ENCODE measurements around the gene VWCE. TPM values are rescaled to one million over a fixed set of nuclear protein-coding genes. Genes with fewer than 3 reads are reported as not detected.
"Not testable (repeated sequence)": the region's sequence is repeated elsewhere in the genome, so short reads cannot be mapped to it uniquely, and the experiment has no call there.

The VWCE gene
- total RNA-seq, 1 experiment from 2014 or later, result 20.6 TPM

DNA sequence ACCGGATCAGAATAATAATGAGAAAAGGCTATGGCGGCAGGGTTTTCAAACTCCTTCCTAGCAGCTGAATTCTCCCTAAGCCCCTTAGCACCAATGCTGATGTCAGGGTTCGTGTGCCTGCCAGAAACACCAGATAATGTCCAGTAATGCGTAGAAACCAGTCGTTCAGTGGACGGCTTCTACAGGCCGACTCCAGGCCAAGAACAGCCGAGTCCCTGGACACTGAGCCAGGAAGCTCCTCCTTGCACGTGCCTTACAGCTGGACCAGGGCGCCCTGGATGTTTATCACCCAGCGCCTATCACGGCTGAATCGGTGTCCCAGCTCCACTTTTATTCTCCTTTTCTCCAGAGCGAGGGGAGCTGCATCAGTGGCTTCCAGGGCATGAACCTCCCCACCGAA, 64.1 kb downstream of the VWCE start:
- not testable (repeated sequence) for H4K8ac ChIP-seq (replicated peaks; ENCODE audit: insufficient read length, low read depth, low read length); H2AK5ac ChIP-seq (ENCODE audit: insufficient read length, low read length); H3K27ac Mint-ChIP-seq; H3K4me1 Mint-ChIP-seq; H3K56ac ChIP-seq (ENCODE audit: insufficient read length, low read depth, low read length); H4K20me1 ChIP-seq (ENCODE audit: control insufficient read depth, insufficient read depth, insufficient read length); H3K4me1 ChIP-seq (ENCODE audit: insufficient read depth, low read length); H2BK15ac ChIP-seq (ENCODE audit: low read depth, low read length); H3K18ac ChIP-seq (ENCODE audit: insufficient read length, low read depth, low read length); H3K9ac ChIP-seq (ENCODE audit: extremely low read depth, insufficient read length, low read length); H3K4me3 Mint-ChIP-seq; H3K79me2 ChIP-seq (ENCODE audit: insufficient read depth, low read length); H3K4me2 ChIP-seq (ENCODE audit: insufficient read depth, insufficient read length, low read length); H2BK12ac ChIP-seq (ENCODE audit: insufficient read length, low read depth, low read length); H3T11ph ChIP-seq (ENCODE audit: low read length); H3K36me3 Mint-ChIP-seq (ENCODE audit: insufficient read depth in 1 of 3, low read depth in 3 of 3); H4K91ac ChIP-seq (ENCODE audit: insufficient read length, low read depth, low read length); H3K9me3 Mint-ChIP-seq; H2BK120ac ChIP-seq (ENCODE audit: low read depth, low read length, poor library complexity, severe bottlenecking); H3K27ac ChIP-seq (ENCODE audit: insufficient read length, low read depth, low read length); H2BK5ac ChIP-seq (ENCODE audit: insufficient read length, low read length); H3K27me3 Mint-ChIP-seq (ENCODE audit: low read depth); H4K5ac ChIP-seq (ENCODE audit: insufficient read length, low read depth, low read length); H2BK20ac ChIP-seq (ENCODE audit: low read depth, low read length, poor library complexity, severe bottlenecking); H3K23me2 ChIP-seq (ENCODE audit: insufficient read length, low read depth, low read length, poor library complexity, severe bottlenecking); H3K4ac ChIP-seq (ENCODE audit: low read depth, low read length); H3K9me3 ChIP-seq (ENCODE audit: control insufficient read depth, low read depth, low read length); H3K14ac ChIP-seq (ENCODE audit: insufficient read depth, low read length); H3K79me1 ChIP-seq (ENCODE audit: insufficient read depth, low read depth, low read length, poor library complexity, severe bottlenecking); DNase-seq; H3K23ac ChIP-seq (ENCODE audit: insufficient read length, low read depth, low read length); H3K27me3 ChIP-seq (ENCODE audit: insufficient read depth, low read length); H2AFZ ChIP-seq (ENCODE audit: low read length)
- WGBS (ENCODE audit: extremely low coverage, insufficient read length, low lambda C conversion rate), result no CpG with 5 or more reads among the region's 15 CpGs

DNA sequence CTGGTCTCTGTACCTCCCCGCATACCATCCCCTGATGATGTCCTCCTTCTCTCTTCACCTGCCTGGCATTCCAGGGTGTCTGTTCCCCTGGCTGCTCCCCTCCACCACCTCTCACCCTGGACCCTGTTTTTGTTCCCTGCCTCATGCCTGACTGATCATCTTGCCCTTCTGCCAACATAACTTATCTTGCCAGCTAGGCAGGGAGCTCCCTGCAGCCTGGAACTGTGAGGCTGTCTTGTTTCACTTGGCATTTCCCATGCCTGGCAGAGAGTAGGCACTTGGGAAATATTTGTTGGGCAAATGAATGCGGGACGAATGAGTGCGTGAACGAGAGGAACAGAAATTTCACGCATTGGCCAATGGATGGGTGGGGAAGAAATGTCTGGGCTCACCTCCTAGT, 65.7 kb downstream of the VWCE start:
- not testable (repeated sequence) for H2BK12ac ChIP-seq (ENCODE audit: insufficient read length, low read depth, low read length); H3K4me1 Mint-ChIP-seq; H2BK120ac ChIP-seq (ENCODE audit: low read depth, low read length, poor library complexity, severe bottlenecking); H3K27me3 ChIP-seq (ENCODE audit: insufficient read depth, low read length); H3K23ac ChIP-seq (ENCODE audit: insufficient read length, low read depth, low read length); H3T11ph ChIP-seq (ENCODE audit: low read length); H3K27me3 Mint-ChIP-seq (ENCODE audit: low read depth); H4K8ac ChIP-seq (replicated peaks; ENCODE audit: insufficient read length, low read depth, low read length); H3K4ac ChIP-seq (ENCODE audit: low read depth, low read length); H3K9me3 ChIP-seq (ENCODE audit: control insufficient read depth, low read depth, low read length); H3K4me3 Mint-ChIP-seq; H3K4me2 ChIP-seq (ENCODE audit: insufficient read depth, insufficient read length, low read length); H3K79me2 ChIP-seq (ENCODE audit: insufficient read depth, low read length); H4K20me1 ChIP-seq (ENCODE audit: control insufficient read depth, insufficient read depth, insufficient read length); H3K79me1 ChIP-seq (ENCODE audit: insufficient read depth, low read depth, low read length, poor library complexity, severe bottlenecking); H2BK20ac ChIP-seq (ENCODE audit: low read depth, low read length, poor library complexity, severe bottlenecking); H3K27ac ChIP-seq (ENCODE audit: insufficient read length, low read depth, low read length); H4K5ac ChIP-seq (ENCODE audit: insufficient read length, low read depth, low read length); DNase-seq; H2BK5ac ChIP-seq (ENCODE audit: insufficient read length, low read length); H3K9me3 Mint-ChIP-seq; H2AFZ ChIP-seq (ENCODE audit: low read length); H3K4me1 ChIP-seq (ENCODE audit: insufficient read depth, low read length); H3K14ac ChIP-seq (ENCODE audit: insufficient read depth, low read length); H3K9ac ChIP-seq (ENCODE audit: extremely low read depth, insufficient read length, low read length); H3K56ac ChIP-seq (ENCODE audit: insufficient read length, low read depth, low read length); H3K36me3 Mint-ChIP-seq (ENCODE audit: insufficient read depth in 1 of 3, low read depth in 3 of 3); H3K27ac Mint-ChIP-seq; H2BK15ac ChIP-seq (ENCODE audit: low read depth, low read length); H2AK5ac ChIP-seq (ENCODE audit: insufficient read length, low read length); H3K18ac ChIP-seq (ENCODE audit: insufficient read length, low read depth, low read length); H3K23me2 ChIP-seq (ENCODE audit: insufficient read length, low read depth, low read length, poor library complexity, severe bottlenecking); H4K91ac ChIP-seq (ENCODE audit: insufficient read length, low read depth, low read length)
- no CpG with 5 or more reads among the region's 6 CpGs for WGBS (ENCODE audit: extremely low coverage, insufficient read length, low lambda C conversion rate)

All from H9 (cell line).